ENCODE data around the gene LSS.

GRCh38 chr21:46268371-46268770 lies 39.8 kb upstream of the LSS start:
- TF ChIP-seq EZH2phosphoT487 (IDR thresholded peaks at IDR 0.05; ENCODE audit: unreplicated experiment) (no peak), CTCF (conservative IDR thresholded peaks at IDR 0.05; ENCODE audit: low read depth in 2 of 2) (no peak), EZH2 (IDR thresholded peaks at IDR 0.05; ENCODE audit: low read depth, unreplicated experiment) (no peak), POLR2AphosphoS5 (IDR thresholded peaks at IDR 0.05; ENCODE audit: low read depth) (no peak), REST (IDR thresholded peaks at IDR 0.05; ENCODE audit: unreplicated experiment) (no peak), ZNF331 (CRISPR knock-in tag; IDR thresholded peaks at IDR 0.05; ENCODE audit: low read depth) (no peak), CREB1 (CRISPR knock-in tag; IDR thresholded peaks at IDR 0.05; ENCODE audit: low read depth) (no peak)
